ENCODE measurements around the gene USP13. TPM values are rescaled to one million over a fixed set of nuclear protein-coding genes. Genes with fewer than 3 reads are reported as not detected.

The USP13 gene
- total and polyA plus RNA-seq, 2 of the 4 experiments (the other 2 are of a cell fraction) = 9.2 to 18.1 TPM

- Histone ChIP-seq H3K23ac (ENCODE audit: low read depth, low read length) (no peak overlapping the region), H2AK5ac (ENCODE audit: low read depth, low read length) (no peak overlapping the region), H2BK120ac (ENCODE audit: low read depth, low read length) (no peak overlapping the region), H3K4me1 (ENCODE audit: control insufficient read depth, insufficient read depth, low read length) (peaks cover 12% of the 10 kb centered on the region), H4K8ac (ENCODE audit: low read depth in 2 of 2, low read length in 2 of 2) (peak overlapping the region in 1 of 2 experiments; percentile 35; a peak in 1 of 4 replicates), H3K4me2 (ENCODE audit: low read depth, low read length) (peak overlapping the region; percentile 31; the same call in 1 of the 2 replicates), H3K27ac (ENCODE audit: insufficient read depth, low read length) (no peak overlapping the region), H3K14ac (replicated peaks; ENCODE audit: low read depth, low read length) (no peak overlapping the region), H3K56ac (ENCODE audit: extremely low read depth, insufficient read depth, low read length) (no peak overlapping the region), H3K4ac (ENCODE audit: low read depth, low read length) (0 out of 2 replicates have a peak overlapping the region, but pooled peaks have one; percentile 16), H2AK9ac (replicated peaks; ENCODE audit: low read depth, low read length, poor library complexity) (no peak overlapping the region), H3K4me3 (ENCODE audit: insufficient read depth, low read depth, low read length) (no peak overlapping the region), H3K18ac (ENCODE audit: low read depth, low read length) (no peak overlapping the region), H2BK15ac (ENCODE audit: low read depth, low read length) (no peak overlapping the region), H4K5ac (ENCODE audit: low read depth, low read length) (no peak overlapping the region), H3K9me1 (ENCODE audit: insufficient read depth, low read length) (peaks cover 12% of the 10 kb centered on the region; the same call in 1 of the 2 replicates), H3K9me3 (ENCODE audit: control insufficient read depth, insufficient read depth, low read length) (no peaks in the 10 kb centered on the region), H2BK20ac (ENCODE audit: low read depth, low read length) (no peak overlapping the region), H3K9ac (ENCODE audit: low read depth, low read length) (no peak overlapping the region), H3K27me3 (ENCODE audit: control insufficient read depth, insufficient read depth, low read length) (no peaks in the 10 kb centered on the region), H2BK5ac (ENCODE audit: low read depth, low read length, poor library complexity, severe bottlenecking) (no peak overlapping the region), H2AFZ (replicated peaks; ENCODE audit: low read length, poor library complexity) (no peak overlapping the region), H4K91ac (ENCODE audit: insufficient read depth, low read depth, low read length) (no peak overlapping the region), H3K36me3 (ENCODE audit: control insufficient read depth, insufficient read depth, low read length) (no peaks in the 10 kb centered on the region), H3K79me1 (ENCODE audit: low read depth in 1 of 2, low read length in 2 of 2) (peaks cover 28 to 82% of the 10 kb centered on the region in 2 experiments), H4K20me1 (ENCODE audit: insufficient read depth, low read length) (peaks cover 17% of the 10 kb centered on the region)
- DNase-seq (no peak), ATAC-seq (ENCODE audit: low read depth) (no peak)
- POLR2A ChIA-PET (ENCODE audit: unreplicated experiment) = no interaction called here
- 74% methylated on average over 6 of the region's 8 CpGs; no CpG with 5 or more reads in 1 of the 2 experiments for WGBS, 2 experiments (ENCODE audit: extremely low coverage in 2 of 2, insufficient read length in 1 of 2)
- in situ Hi-C loops (cut with MboI; ENCODE audit: low sequenced_read_pairs) = no loop called here
- dilution Hi-C loops (cut with HindIII; ENCODE audit: low sequenced_read_pairs, unreplicated experiment) = no loop called here
- intact Hi-C loops (cut with micrococcal nuclease) = no loop called here
- no peak for TF ChIP-seq CTCF (conservative IDR thresholded peaks at IDR 0.05; ENCODE audit: low read depth, low read length)
- no peak for TF ChIP-seq FOS (IDR thresholded peaks at IDR 0.05; ENCODE audit: low read depth, low read length)
- TF ChIP-seq NFE2L2 (IDR thresholded peaks at IDR 0.05; ENCODE audit: low read depth, low read length) = no peak
- TF ChIP-seq MAZ (IDR thresholded peaks at IDR 0.05; ENCODE audit: borderline replicate concordance, low read depth, low read length) = no peak
- TF ChIP-seq MAFK (IDR thresholded peaks at IDR 0.05; ENCODE audit: low read depth, low read length) = no peak
- TF ChIP-seq CHD1 (IDR thresholded peaks at IDR 0.05; ENCODE audit: low read depth, low read length) = no peak
- no peak for TF ChIP-seq BHLHE40 (IDR thresholded peaks at IDR 0.05; ENCODE audit: low read depth, low read length)
- TF ChIP-seq USF2 (IDR thresholded peaks at IDR 0.05; ENCODE audit: low read depth, low read length) = no peak
- no peak for TF ChIP-seq SMC3 (IDR thresholded peaks at IDR 0.05; ENCODE audit: low read depth, low read length)
- no peak for TF ChIP-seq POLR2A (IDR thresholded peaks at IDR 0.05; ENCODE audit: low read depth, low read length)
- TF ChIP-seq ELK1 (IDR thresholded peaks at IDR 0.05; ENCODE audit: borderline replicate concordance, low read depth, low read length) = no peak
- TF ChIP-seq RAD21 (IDR thresholded peaks at IDR 0.05; ENCODE audit: low read length) = no peak
- no peak for TF ChIP-seq RFX5 (IDR thresholded peaks at IDR 0.05; ENCODE audit: low read depth, low read length)
- TF ChIP-seq RCOR1 (IDR thresholded peaks at IDR 0.05; ENCODE audit: insufficient replicate concordance, low read length) = no peak
- TF ChIP-seq CEBPB (IDR thresholded peaks at IDR 0.05; ENCODE audit: low read depth, low read length) = no peak
- no peak for TF ChIP-seq MXI1 (IDR thresholded peaks at IDR 0.05; ENCODE audit: borderline replicate concordance, low read depth, low read length)
- BruUV-seq (replicated peaks) = no TSS peak
- CTCF ChIA-PET = no interaction called here
These were observed 17.5 kb downstream of the USP13 start for GRCh38 chr3:179670311-179670710.
